Suppressor macrophage treated with lipopolysaccharide for 4 hours (primary cell): Measurements from ENCODE around the gene MBD5.

Source experiments
- DNase-seq: peaks from one replicate; pipeline ENCODE4 v3.0.0-alpha.2; 2020

The MBD5 gene

GRCh38 chr2:148487439-148487838 is 466.5 kb downstream of the MBD5 start:
- no peak for DNase-seq

GRCh38 chr2:148490840-148491439 is 470.0 kb downstream of the MBD5 start:
- DNase-seq, result no peak

GRCh38 chr2:148493822-148494563 is 473.1 kb downstream of the MBD5 start:
- no peak for DNase-seq

- DNase-seq, result no peak
Measured at GRCh38 chr2:148495586-148495985, 474.7 kb downstream of the MBD5 start.

- DNase-seq, result no peak
Measured at GRCh38 chr2:148501545-148501944, 480.7 kb downstream of the MBD5 start.

GRCh38 chr2:148503516-148503915 is 482.6 kb downstream of the MBD5 start:
- no peak for DNase-seq

GRCh38 chr2:148507970-148508369 is 487.1 kb downstream of the MBD5 start:
- no peak for DNase-seq

- no peak for DNase-seq
Measured at GRCh38 chr2:148508878-148509287, 488.0 kb downstream of the MBD5 start.

- DNase-seq, result peak; percentile 89
Measured at GRCh38 chr2:148509288-148509902, 488.5 kb downstream of the MBD5 start.

- DNase-seq, result no peak
Measured at GRCh38 chr2:148511883-148512282, 491.0 kb downstream of the MBD5 start.

- DNase-seq, result no peak
Measured at GRCh38 chr2:148512501-148512900, 491.6 kb downstream of the MBD5 start.

GRCh38 chr2:148513427-148513826 is 492.5 kb downstream of the MBD5 start:
- DNase-seq, result no peak

- DNase-seq, result no peak
Measured at GRCh38 chr2:148515120-148515519, 494.2 kb downstream of the MBD5 start.

GRCh38 chr2:148515976-148516375 is 495.1 kb downstream of the MBD5 start:
- DNase-seq, result peak; percentile 22

GRCh38 chr2:148517296-148517695 is 496.4 kb downstream of the MBD5 start:
- DNase-seq, result no peak

- no peak for DNase-seq
Measured at GRCh38 chr2:148517822-148518221, 496.9 kb downstream of the MBD5 start.

- DNase-seq, result no peak
Measured at GRCh38 chr2:148519013-148519412, 498.1 kb downstream of the MBD5 start.

- DNase-seq, result no peak
Measured at GRCh38 chr2:148521181-148521580, 500.3 kb downstream of the MBD5 start.

- DNase-seq, result no peak
Measured at GRCh38 chr2:148523315-148523714, 502.4 kb downstream of the MBD5 start.

GRCh38 chr2:148524519-148524919 is 503.6 kb downstream of the MBD5 start:
- DNase-seq, result peak; percentile 55

GRCh38 chr2:148525130-148525529 is 504.2 kb downstream of the MBD5 start:
- no peak for DNase-seq

- no peak for DNase-seq
Measured at GRCh38 chr2:148526509-148527346, 505.8 kb downstream of the MBD5 start.
